Stimulated activated CD4-positive, alpha-beta T cell treated with anti-CD3 and anti-CD28 coated beads, TNF-alpha, amount 100 ng/mL, for 48 hours (primary cell): ENCODE results near the gene CAMTA2.

Experiments used
- DNase-seq, 3 donors: peaks; one replicate each; pipeline ENCODE4 v3.0.0-alpha.2; 2020; ENCODE audit warnings: low read depth in 3 of 3

The CAMTA2 gene

DNA sequence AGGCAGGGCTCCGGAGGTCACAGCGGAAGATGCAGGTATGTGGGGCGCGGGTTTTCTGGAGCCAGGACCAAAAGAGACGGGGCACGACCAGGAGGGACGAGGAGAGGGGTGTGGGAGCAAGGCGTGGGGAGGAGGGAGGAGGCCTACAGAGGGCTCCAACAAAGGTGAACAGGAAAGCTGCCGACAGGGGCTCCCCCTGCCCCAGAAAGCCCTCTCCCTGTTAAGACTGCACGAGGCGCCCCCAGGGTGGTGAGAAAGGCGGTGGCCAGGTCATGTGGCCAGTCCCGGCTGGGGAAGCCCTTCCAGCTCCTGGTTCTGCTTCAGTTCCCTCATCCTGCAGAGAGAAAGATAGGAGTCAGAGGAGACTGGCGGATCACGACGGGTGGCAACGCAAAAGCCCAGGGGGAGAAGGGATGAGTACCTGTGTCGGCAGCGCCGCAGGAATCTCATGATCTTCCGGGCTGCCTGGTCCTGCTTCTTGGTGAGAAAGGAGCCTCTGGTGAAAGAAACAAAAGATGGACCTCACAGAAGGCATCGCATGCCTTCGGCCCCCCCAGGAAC lies 18.9 kb downstream of the CAMTA2 start:
- DNase-seq, result no peak

DNA sequence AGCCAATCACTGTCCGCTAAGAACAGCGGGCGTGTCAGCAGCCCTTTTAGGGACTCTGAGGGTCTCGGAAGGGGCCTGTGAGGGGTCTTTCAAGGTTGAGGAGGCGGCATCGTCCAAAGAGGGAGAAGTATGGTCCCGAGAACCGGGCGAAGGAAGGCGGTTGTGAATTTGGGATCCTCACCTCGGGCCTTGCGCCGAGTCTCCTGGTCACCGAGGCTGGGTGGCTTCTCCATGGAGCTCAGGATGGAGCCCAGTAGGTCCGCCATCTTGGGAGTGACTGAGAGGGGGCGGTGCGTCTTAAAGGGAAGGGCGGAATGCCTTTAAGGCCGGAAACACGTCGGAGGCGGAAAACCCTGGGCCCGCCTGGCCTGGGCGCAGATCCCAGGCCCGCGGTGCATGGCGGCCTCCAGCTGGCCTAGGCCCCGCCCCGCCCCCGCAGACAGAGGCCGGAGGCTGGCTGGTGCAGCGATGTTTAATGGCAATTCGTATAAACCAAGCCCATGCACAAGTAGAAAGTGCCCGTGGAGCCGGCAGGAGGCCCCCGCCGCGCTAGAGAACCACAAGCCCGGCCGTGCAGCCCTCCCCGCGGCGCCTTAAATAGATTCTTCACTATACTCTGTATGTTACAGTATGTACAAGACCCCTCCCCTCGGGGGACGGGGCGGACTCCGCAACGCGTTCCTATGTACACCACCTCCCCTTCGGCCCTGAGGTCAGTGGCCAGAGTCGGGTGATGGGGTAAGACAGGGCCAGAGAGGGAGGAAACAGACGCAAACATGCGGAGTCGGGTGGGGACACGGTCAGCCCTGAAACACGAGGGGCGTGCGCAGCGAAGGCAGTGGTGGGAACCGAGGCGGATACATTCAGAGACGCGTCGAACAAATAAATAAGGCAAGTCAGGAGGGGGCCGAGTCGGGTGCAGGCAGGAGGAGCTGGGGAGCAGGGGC lies 19.7 kb downstream of the CAMTA2 start, which contains the start of gene SPAG7:
Gene SPAG7 (minus strand): TSS at position 279 of the 947 bp plus-strand sequence. CDS start 13 bp downstream, at position 266.
- peak; percentile 84 to 89 (median 87) for DNase-seq

DNA sequence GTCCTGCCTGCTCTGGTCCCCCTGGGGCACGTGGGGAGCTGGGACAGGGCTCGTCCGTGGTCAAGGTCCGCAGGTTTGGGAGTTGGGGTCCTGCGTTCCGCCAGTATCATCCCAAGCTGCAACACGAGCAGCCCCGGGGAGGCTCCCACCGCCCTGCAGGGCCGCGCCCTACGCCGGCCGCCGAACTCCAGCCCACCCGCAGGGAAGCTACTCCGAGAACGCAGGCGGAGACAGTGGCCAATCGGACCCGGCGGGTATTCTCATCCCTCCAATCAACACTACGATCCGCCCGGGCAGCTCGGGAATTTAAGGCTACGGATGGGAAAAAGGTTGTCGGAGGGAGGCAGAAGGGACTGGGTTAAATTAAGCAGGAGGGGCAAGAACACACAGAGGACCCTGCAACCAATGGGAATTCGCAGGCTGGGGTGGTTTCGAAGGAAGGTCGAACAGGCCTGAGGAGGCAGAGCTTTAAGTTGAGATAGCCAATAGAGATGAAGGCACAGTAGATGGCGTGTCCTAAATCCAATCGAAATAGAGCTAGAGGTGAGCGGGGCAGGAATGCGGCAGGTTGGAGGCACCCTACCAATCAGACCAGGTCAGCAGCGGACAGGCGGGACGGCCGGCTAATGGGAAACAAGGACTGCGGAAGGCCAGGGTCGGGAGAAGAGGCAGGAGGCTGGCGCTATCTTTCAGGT lies 20.5 kb downstream of the CAMTA2 start:
- peak; percentile 81 to 91 (median 83) for DNase-seq

DNA sequence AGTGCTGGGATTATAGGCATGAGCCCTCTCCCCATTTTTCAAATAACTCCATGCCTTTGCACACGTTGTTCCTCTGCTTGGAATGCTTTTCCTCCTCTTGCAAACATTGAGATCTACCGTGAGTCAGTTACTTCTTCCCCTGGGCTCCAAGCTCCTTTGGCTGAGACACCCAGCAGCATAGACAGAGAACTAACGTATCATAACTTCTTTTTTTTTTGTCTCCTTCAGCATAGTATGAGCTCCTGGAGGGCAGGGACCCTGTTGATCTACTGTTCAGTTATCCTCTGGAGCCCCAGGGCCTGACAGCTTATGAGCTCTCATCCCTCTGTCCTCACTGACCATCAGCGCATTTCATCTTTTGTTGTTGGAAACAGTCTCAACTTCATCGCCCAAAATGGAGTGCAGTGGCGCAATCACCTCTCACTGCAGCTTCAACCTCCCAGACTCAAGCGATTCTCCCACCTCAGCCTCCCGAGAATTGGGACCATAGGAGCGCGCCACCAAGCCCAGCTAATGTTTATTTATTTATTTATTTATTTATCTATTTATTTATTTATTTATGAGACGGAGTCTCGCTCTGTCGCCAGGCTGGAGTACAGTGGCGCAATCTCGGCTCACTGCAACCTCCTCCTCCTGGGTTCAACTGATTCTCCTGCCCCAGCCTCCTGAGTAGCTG lies 22.0 kb downstream of the CAMTA2 start:
- DNase-seq, result no peak

DNA sequence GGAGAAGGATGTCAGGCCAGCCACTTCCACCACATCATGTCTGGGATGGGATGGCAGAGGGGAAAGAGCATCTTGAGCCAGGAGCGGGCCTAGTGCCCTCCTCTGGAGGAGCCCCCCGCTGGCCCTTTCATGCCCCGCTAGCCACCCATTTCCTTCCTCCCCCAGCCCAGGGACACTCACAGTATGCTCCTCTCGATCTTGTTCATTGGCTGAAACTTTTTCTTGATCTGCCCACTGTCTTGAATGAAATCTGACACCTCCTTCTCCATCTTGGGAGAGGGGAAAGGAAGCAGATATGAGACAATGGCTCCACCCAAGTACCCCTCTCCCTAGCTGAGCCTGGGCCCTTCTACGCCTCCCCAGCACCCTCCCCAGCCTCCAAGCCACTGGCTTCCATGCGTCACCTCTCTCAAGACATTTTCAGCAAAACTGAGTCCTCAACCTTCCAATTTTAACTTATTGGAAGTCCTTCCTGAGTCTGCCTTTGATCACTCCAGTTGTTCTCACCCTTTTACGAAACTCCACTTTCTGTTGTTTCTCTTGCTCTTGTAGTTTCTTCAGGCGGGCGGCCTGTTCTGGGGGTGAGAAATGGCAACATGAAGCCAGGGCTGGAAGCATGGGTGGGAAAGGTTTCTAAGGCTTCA lies 27.1 kb downstream of the CAMTA2 start:
- no peak for DNase-seq

DNA sequence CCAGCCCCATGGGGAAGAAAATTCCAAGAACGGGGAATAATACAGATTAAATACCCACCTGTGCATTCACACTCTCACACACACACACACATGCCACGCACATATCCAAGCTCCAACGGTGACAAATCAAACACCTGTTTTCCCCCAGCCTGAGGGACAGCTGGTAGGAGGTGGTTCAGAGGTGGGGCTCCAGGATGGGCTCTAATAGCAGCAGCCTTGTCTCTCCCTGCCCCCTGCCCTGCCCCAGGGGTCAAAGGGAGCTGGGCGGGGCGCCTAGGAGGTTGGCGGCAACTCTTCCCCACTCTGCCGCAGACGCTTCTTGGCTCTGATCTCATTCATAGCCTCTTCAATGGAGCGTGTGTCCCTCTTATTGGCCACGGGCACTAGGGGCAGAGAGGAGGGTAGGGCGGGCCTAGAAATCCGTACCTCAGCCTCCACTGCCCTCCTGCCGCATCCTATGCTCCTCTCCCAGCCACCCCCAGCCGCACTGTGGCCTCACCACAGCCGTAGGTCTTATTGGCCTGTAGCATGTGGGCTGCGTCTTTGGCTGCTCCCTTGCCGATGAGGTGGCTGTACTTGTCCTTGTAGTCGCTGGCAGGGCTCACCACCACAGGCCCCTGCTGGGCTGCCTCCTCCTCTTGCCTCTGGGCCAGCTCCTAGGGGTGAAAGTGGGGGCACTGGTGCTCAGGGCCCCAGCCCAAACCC lies 28.1 kb downstream of the CAMTA2 start:
- DNase-seq, result no peak

DNA sequence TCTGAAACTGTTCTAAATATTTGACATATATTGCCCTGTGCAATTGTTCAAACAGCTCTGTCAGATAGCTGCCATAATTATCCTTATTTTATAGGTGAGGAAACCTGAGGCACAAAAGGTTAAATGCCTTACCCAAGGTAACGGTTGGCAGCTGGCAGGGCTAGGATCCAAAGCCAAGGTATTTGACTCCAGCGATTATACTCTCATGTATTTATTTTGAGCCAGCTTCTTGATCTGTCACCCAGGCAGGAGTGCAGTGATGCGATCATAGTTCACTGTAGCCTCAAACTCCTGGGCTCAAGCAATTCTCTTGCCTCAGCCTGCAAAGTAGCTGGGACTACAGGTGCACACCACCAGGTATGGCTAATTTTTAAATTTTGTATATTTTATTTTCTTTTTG lies 29.4 kb downstream of the CAMTA2 start:
- DNase-seq, result no peak

DNA sequence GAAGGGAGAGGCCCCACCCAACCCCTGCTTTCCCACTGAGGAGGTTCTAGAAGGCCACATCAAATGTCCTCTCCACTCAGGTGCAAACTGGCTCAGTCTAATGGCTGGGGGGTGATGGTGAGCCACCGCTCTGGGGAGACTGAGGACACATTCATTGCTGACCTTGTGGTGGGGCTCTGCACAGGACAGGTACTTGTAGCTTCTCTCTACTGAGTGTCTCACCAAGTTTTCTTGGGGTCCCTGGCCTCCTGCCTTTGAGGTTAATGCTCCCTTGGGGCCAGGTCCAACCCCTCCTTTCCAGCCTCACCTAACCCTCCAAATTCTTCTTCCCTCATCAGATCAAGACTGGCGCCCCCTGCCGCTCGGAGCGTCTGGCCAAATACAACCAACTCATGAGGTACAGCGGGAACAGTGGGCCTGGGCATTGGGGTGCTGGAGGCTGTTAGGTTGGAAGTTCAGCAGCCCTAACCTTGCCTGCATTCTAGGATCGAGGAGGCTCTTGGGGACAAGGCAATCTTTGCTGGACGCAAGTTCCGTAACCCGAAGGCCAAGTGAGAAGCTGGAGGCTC lies 30.9 kb downstream of the CAMTA2 start:
- DNase-seq, result no peak

DNA sequence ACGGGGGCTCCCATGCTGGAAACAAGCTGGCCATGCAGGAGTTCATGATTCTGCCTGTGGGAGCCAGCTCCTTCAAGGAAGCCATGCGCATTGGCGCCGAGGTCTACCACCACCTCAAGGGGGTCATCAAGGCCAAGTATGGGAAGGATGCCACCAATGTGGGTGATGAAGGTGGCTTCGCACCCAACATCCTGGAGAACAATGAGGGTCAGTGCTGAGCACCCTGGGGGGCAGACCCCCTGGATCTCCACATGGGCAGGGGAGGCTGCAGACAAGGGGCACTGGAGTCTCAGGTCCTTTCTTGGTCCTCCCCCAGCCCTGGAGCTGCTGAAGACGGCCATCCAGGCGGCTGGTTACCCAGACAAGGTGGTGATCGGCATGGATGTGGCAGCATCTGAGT lies 32.4 kb downstream of the CAMTA2 start:
- DNase-seq, result no peak

DNA sequence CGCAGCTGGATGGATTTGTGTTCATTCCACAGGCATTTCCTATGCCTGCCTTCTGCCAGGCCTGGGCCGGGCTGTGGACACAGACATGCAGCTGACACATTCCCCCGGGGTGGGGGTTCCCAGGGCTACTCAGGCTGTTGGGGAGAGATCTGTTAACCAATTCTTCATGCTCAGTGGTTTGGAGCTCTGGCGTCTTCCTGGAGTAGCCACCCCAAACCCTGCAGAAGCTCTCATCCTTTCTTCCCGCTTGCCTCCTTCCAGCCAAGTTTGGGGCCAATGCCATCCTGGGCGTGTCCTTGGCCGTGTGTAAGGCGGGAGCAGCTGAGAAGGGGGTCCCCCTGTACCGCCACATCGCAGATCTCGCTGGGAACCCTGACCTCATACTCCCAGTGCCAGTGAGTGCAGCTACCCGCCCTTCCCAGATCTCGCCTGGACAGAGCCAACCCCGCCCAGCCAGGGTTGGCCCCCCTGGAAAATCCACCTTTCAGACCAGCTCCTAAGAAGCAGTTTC lies 34.0 kb downstream of the CAMTA2 start:
- no peak for DNase-seq

DNA sequence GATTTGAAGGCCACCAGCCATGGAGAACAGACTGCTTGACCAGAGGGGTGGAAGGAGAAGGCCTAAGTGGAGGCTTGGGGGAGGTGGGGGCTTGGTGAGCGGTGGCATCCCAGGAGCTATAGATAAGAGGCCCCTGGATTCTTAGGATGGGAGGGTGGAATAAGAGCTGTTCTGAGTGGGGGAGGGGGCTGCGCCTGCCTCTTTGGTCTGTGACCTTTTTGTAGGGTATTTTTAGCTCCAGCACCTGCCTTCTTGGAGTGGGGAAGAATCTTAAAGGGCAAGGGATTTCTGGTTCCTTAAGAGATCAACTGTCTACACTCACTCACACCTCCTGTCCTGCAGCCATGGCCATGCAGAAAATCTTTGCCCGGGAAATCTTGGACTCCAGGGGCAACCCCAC lies 36.0 kb downstream of the CAMTA2 start:
- no peak for DNase-seq

DNA sequence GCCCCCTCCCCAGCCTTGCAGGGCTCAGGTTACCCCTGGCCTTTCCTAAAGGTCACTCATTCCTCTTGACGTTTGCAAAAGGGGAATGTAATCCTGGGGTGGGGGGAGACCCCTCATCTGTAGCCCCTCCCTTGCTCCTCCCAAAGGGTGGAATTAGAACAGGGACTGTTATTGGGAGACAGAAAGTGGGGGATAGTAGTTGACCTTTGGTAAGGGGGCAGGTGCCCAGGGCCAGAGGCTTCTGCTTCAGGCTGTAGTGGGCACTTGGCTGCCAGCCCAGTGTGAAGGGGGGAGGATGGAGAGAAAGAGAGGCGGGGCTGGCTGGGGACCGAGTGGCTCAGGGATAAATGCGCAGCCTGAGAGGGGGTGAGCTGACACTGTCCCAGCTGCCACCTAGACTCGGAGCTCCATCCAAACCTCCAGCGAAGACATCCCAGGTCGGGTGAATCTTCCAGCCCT lies 36.7 kb downstream of the CAMTA2 start, which contains the start of gene ENO3:
Gene ENO3 (plus strand): TSS at position 374 of the 459 bp plus-strand sequence. CDS start 711 bp downstream, outside the sequence.
- DNase-seq, result no peak

DNA sequence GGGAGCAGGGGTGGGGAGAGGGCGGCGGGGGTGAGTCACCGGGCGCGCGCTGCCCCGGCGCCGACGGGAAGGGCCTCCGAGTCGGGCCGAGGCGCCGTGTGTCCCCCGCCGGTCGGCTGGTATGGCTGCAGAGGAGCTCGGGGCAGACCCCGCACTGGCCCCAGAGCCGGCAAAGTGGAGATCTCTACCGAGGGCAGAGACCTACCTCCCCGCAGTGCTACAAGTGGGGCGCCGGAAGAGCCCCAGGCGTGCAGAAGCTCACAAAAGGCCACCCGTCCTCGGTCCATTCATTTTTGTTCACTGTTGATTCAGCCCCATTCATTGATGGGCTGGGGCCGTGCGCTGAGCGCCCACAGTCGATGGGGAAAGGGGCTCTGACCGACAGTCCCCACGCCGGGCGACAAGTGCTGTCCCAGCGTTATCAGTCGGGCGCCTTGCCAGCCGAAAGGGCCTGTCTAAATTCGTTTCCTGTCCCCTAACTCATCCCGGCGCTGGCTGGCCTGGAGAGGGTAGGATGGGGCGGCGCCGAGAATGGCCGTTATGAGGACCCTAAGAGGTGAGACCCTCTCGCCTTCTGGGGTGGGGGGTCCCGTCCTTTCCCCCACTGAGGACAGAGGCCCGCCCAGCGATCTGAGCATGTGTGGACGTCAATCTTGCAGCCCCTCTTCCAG lies 37.3 kb downstream of the CAMTA2 start:
- peak in 1 of 3 donors; percentile 37 for DNase-seq

DNA sequence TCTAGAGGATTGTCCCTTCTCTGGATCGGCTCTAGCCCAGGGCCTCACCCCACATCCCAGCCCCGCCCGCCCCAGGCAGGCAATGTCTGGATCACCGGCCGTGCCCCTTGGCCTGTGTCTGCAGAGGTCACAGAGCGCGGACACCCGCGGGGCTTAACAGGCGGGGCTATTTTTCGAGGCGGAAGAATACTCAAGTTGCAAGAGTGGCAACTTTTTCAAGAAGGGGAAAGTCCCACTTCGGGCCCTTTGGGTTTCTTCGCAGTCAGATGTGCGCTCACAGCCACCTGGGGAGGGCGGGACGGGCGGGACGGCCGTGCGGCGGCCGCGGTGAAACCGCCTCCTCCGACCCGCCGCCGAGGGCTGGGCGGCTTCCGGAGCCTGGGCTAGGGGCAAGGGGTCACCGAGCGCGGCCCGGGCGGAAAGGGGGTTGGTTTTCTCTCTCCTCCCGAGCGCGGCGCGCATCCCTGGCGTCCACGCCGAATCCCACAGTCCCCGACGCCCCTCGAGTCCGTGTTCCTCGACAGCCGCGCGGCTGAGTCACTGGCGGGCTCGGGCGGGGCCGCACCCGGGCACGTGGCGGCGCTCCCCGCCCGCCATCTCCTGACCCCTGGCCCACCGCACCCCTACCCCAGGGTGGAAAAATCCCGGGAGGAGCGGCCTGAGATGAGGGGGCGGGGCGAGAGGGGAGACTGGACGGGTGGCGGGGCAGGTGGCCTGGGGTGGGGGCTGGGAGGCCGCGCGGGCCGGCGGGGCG lies 38.0 kb downstream of the CAMTA2 start:
- peak in 2 of 3 donors; percentile 61 to 73 for DNase-seq

DNA sequence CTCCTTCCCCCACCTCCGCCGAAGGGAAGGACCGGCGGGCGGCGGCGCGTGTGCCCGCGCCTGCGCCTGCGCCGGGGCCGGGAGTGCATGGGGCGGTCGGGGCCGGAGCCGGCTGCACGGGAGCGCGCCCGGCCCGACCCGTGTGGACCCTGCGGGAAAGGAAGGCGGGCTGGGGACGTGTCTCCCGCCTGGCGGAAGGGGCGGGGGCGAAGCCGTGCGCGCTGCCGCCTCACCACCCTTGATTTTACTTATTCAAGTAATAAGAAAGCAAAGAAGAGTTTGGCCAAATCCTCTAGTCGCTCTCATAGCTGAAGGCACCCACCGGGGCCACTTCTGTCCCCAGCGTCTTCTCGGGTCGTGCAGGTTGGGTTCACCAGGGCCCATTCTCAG lies 38.5 kb downstream of the CAMTA2 start:
- DNase-seq, result peak in 2 of 3 donors; percentile 66 to 68

DNA sequence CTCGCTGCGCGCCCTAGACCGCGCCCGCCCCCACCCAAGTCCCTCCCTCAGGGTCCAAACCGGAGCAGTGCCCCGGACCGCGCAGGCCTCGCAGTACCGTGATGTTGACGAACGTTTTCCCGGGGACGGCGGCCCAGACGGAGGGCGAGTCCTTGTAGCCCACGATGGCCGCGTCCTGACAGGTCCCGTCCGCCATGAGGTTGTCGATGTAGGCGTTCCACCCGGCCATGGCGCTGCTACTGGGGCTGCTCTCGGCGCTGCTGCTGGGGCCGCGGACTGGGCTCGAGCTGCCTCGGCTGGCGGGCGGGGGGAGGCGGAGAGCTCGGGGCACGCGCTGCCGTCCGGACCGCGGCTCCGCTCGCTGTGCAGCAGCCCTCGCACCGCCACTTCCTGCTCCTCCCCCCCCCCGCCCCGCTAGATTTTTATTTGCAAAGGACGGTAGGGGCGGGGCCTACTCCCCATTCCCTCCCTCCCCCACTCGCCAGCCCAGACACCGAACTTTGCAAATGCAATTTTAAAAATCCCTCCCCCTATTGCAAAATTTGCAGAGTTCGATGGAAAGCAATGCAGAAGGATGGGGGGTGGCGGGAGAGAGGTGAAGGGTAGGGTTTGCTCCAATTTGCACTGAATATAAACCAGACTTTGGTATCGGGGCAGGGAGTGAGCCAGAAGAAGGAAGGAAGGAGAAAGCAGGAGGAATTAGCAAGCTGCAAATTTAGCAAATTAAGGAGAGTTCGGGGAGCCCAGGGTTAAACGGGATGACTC lies 39.1 kb downstream of the CAMTA2 start, which contains the start of gene PFN1:
Gene PFN1 (minus strand): TSS at position 365 of the 765 bp plus-strand sequence. CDS start 136 bp downstream, at position 229.
- DNase-seq, result peak; percentile 81 to 94 (median 89)

DNA sequence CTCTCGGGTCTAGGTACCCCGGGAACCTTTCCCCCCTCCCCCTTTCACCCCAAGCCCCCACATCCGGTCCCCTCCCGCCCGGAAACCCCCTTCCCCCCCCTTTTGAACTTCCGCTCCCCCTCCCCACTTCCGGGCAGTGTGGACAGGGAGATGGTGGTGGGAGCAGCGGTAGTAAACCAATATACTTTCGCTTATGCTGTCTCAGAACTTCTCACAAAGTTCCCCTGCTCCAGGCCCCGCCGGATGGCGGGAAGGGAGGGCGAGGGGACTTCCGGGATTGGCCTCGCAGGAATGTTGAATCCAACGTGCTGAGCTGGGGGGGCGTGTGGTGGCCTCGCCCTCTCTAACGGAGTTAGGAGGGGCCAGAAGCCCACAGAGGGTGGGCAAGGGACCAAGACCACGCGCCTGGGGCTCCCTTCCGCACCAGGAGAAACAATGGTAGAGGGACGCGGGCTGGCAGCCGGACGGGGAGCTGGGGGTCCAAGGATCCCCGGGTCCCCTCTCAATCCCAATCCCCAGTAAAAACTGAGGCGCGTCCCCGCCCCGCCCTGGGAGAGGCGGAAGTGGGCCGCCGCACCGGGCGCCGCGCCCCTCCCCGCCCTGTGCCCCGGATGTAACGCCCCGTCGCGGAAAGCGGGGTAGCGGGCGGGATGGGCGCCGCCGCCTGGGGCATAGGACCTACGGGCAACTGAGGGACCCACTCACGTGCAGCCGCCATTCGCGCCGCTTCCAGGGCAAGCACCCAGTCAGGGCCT lies 39.9 kb downstream of the CAMTA2 start:
- DNase-seq, result peak in 1 of 3 donors; percentile 70
